AG10803 (cell line): ENCODE results near the gene CENPI.
A peak's percentile ranks its signal among the peaks of the same experiment; 100 is the strongest.
"Not testable (repeated sequence)": the region's sequence is repeated elsewhere in the genome, so short reads cannot be mapped to it uniquely, and the experiment has no call there.

Experiments
- DNase-seq: peaks from one replicate; pipeline ENCODE4 v3.0.0; 2010; ENCODE audit warnings: low read depth
- H3K4me3 ChIP-seq: 2 replicates; pipeline ENCODE4 v1.5.1; 2011; ENCODE audit warnings: mild to moderate bottlenecking, low read length, control low read depth
- CTCF ChIP-seq: conservative IDR thresholded peaks from 2 replicates; pipeline ENCODE4 v1.5.1; 2011; ENCODE audit warnings: mild to moderate bottlenecking, low read length, control low read depth, inconsistent platforms

CENPI gene

GRCh38 chrX:101097546-101098453 lies at the start of gene CENPI:
CENPI (plus strand) TSS chrX:101098204; CDS start chrX:101101071, 2,867 bp downstream.
- H3K4me3 ChIP-seq, result peak within 1 kb of the TSS; percentile 68
- peak; percentile 90 for DNase-seq
- TF ChIP-seq CTCF, result no peak

GRCh38 chrX:101051153-101051548 lies 46.9 kb upstream of the CENPI start:
- DNase-seq, result no peak
- TF ChIP-seq CTCF, result no peak
- peak overlapping the region; percentile 68 for H3K4me3 ChIP-seq

DNA sequence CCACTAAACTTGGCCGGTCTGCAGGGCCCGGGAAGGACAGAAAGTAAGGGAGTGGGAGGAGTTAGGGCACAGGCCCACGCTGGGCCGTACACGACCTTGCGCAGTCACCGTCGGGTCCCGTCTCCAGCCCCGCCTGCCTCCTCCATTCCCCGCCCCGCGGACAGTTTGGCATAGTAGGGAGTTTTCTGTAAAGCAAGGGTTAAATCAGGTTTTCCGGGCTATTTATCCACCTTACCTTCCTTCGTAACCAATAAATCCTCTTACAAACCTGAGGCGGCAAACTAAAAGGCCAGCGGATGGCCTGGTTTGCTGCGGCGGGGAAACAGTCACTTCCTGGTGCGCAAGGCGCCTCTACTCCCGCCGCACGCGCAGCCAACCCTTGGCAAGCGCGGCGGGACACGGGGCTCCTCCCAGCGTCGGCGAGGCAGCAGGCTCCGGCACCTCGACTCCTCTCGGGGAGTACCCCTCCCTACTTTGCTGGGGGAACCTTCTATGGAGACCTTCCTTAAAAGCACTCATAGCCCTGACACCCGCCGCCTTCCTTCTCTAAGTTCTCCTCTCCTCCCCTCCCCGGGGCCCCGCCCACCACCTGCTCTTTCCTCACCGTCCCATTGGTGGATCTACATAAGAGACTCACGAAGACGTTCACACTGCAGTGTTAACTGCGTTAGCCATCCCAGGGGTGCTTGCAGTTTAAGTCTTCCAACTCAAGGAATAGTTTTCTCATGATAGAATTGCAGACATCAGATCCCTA lies 46.3 kb upstream of the CENPI start, which contains the start of gene TRMT2B:
Gene TRMT2B (minus strand): TSS at position 563 of the 754 bp plus-strand sequence. CDS start 9,822 bp downstream, outside the sequence.
- no peak for TF ChIP-seq CTCF
- H3K4me3 ChIP-seq, result peak within 1 kb of the TSS; percentile 68
- peak; percentile 61 for DNase-seq

DNA sequence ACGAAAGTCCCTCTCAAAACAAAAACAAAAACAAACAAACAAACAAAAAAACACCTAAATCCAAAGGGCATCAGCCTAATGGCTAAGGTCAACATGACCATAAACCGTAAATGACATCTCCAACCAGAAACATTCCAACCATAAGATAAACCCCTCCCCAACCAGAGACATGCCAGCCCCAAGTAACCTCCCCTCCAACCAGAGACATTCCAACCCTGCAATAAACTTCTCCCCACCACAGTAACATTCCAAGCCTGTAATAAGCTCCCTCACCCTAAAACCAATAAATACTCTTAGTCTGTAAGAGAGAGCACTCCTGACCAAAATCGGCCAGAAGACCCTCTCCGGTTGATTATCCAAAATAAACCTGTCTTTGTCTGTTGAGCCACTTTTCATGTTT lies 41.5 kb upstream of the CENPI start:
- DNase-seq, H3K4me3 ChIP-seq: not testable (repeated sequence)

DNA sequence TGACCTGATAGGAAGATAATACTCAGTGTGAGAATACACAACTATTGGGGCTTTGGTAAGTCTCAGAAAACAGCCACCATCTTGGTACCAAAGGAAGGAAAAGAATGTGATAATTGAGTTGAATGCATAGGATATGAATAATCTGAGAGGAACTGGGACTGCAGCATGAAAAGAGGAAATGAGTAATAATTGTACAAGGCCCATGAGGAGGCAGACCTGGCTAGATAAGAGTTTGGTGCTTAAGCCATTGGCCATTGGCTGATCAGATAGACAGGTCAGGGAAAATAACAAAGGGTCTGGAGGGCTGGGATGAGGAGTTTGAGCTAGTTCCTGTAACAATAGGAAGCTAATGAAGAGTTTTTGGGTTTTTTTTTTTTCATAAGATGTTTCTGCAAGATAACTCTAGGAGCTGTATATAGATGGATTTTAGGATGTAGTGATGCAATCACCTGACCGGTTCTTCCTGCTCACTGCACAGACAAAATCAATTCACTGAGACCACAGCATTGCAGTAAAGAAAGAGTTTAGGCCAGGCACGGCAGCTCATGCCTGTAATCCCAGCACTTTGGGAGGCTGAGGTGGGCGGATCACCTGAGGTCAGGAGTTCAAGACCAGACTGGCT lies 40.8 kb upstream of the CENPI start:
- peak; percentile 39 for DNase-seq
- no peak for TF ChIP-seq CTCF

GRCh38 chrX:101062176-101062575 lies 35.8 kb upstream of the CENPI start:
- no peak overlapping the region for H3K4me3 ChIP-seq
- DNase-seq, result peak; percentile 72
- no peak for TF ChIP-seq CTCF

More for the DNA sequence above, 40.8 kb upstream of the CENPI start:
- no peak overlapping the region for H3K4me3 ChIP-seq

- DNase-seq, result no peak
- H3K4me3 ChIP-seq, result no peak overlapping the region
- no peak for TF ChIP-seq CTCF
Measured at GRCh38 chrX:101071582-101071981, 26.4 kb upstream of the CENPI start.
